ENCODE measurements around the gene IL13.
"Not testable (repeated sequence)": the region's sequence is repeated elsewhere in the genome, so short reads cannot be mapped to it uniquely, and the experiment has no call there.

Gene IL13

GRCh38 chr5:132688536-132689339, 30.8 kb downstream of the IL13 start:
- in situ Hi-C loops (cut with HindIII; ENCODE audit: low pct_ligation_motif_present, low sequenced_read_pairs) = no loop called here
- no peaks in the 10 kb centered on the region for H3K27me3 ChIP-seq (replicated peaks)
- H3K27ac ChIP-seq = no peak overlapping the region
- no peak for DNase-seq
- H3K36me3 ChIP-seq (replicated peaks) = no peaks in the 10 kb centered on the region
- TF ChIP-seq, protein P1, sequence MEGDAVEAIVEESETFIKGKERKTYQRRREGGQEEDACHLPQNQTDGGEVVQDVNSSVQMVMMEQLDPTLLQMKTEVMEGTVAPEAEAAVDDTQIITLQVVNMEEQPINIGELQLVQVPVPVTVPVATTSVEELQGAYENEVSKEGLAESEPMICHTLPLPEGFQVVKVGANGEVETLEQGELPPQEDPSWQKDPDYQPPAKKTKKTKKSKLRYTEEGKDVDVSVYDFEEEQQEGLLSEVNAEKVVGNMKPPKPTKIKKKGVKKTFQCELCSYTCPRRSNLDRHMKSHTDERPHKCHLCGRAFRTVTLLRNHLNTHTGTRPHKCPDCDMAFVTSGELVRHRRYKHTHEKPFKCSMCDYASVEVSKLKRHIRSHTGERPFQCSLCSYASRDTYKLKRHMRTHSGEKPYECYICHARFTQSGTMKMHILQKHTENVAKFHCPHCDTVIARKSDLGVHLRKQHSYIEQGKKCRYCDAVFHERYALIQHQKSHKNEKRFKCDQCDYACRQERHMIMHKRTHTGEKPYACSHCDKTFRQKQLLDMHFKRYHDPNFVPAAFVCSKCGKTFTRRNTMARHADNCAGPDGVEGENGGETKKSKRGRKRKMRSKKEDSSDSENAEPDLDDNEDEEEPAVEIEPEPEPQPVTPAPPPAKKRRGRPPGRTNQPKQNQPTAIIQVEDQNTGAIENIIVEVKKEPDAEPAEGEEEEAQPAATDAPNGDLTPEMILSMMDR (IDR thresholded peaks at IDR 0.05; ENCODE audit: low read depth, low read length, missing control alignments) = no peak
- H3K4me3 ChIP-seq (ENCODE audit: low read depth, low read length) = no peak overlapping the region

DNA sequence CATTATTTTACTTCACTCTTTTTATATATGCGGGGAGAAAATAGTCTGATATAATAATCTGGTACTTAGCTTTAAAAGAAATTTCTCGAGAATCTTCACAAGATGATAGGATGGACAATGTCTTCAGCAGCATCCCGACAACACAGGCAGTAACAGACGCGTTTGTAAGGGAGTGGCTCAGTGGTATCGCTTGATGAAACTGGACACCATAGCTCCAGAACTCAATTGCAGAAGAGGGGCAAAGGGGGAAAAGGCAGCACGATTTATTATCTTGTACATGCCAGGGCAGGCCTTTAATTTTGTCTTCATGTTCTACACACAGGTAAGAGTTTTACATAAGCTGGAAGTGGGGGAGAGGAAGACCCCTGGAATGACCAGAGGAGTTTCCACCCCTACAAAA, 31.5 kb downstream of the IL13 start:
- Histone ChIP-seq H3K27ac (no peak overlapping the region), H3K27me3 (replicated peaks) (no peaks in the 10 kb centered on the region), H3K36me3 (replicated peaks) (no peaks in the 10 kb centered on the region), H3K4me3 (ENCODE audit: low read depth, low read length) (no peak overlapping the region)
- in situ Hi-C loops (cut with HindIII; ENCODE audit: low pct_ligation_motif_present, low sequenced_read_pairs) = no loop called here
- DNase-seq = no peak
- TF ChIP-seq, protein P1 (IDR thresholded peaks at IDR 0.05; ENCODE audit: low read depth, low read length, missing control alignments) = no peak

DNA sequence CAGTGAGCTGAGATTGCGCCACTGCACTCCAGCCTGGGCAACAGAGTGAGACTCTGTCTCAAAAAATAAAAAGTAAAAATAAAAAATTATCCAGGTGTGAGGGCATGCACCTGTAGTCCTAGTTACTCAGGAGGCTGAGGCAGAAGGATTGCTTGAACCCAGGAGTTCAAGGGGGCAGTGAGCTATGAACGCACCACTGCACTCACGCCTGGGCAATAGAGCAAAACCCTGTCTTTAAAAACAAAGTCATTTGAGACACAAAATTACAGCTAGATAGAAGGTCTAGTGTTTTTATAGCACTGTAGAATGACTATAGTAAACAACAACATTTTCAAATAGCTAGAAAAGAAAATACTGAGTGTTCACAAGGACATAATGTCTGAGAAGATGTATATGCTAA, 32.2 kb downstream of the IL13 start:
- H3K4me3 ChIP-seq (ENCODE audit: low read depth, low read length) = no peak overlapping the region
- H3K27me3 ChIP-seq (replicated peaks) = no peaks in the 10 kb centered on the region
- H3K36me3 ChIP-seq (replicated peaks) = no peaks in the 10 kb centered on the region
- no peak overlapping the region for H3K27ac ChIP-seq
- no peak for DNase-seq
- in situ Hi-C loops (cut with HindIII; ENCODE audit: low pct_ligation_motif_present, low sequenced_read_pairs) = no loop called here
- TF ChIP-seq, protein P1 (IDR thresholded peaks at IDR 0.05; ENCODE audit: low read depth, low read length, missing control alignments) = no peak

DNA sequence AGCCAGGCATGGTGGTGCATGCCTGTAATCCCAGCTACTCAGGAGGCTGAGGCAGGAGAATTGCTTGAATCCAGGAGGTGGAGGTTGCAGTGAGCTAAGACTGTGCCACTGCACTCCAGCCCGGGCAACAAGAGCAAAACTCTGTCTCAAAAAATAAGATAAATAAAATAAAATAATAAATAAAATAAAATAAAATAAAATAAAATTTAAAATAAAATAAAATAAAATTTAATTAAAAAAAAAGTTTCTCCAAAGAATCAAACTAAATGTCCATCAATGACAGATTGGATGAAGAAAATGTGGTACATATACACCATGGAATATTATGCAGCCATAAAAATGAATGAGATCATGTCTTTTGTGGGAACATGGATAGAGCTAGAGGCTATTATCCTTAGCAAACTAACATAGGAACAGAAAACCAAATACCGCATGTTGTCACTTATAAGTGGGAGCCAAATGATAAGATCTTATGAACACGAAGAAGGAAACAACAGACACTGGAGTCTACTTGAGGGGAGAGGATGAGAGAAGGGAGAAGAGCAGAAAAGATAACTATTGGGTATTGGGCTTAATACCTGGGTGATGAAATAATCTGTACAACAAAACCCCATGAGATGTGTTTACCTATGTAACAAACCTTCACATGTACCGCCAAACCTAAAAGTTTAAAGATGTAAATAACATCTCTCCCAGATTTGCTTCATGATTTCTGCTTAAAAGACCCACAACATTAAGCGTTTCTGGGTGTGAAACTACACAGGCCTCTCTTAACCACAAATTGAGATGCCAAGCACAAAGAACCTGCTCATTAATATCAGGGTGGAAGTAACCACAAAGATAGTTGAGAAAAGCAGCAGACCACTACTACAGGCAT, 34.0 kb downstream of the IL13 start:
- H3K27ac ChIP-seq; DNase-seq; in situ Hi-C loops (cut with HindIII; ENCODE audit: low pct_ligation_motif_present, low sequenced_read_pairs); H3K36me3 ChIP-seq (replicated peaks); H3K27me3 ChIP-seq (replicated peaks); H3K4me3 ChIP-seq (ENCODE audit: low read depth, low read length): not testable (repeated sequence)

- TF ChIP-seq, protein P1 (IDR thresholded peaks at IDR 0.05; ENCODE audit: low read depth, low read length, missing control alignments) = no peak
- DNase-seq = no peak
- in situ Hi-C loops (cut with HindIII; ENCODE audit: low pct_ligation_motif_present, low sequenced_read_pairs) = no loop called here
- no peak overlapping the region for H3K4me3 ChIP-seq (ENCODE audit: low read depth, low read length)
- H3K27me3 ChIP-seq (replicated peaks) = no peaks in the 10 kb centered on the region
- no peaks in the 10 kb centered on the region for H3K36me3 ChIP-seq (replicated peaks)
- H3K27ac ChIP-seq = no peak overlapping the region
Measured at GRCh38 chr5:132692632-132692967, 34.6 kb downstream of the IL13 start.

DNA sequence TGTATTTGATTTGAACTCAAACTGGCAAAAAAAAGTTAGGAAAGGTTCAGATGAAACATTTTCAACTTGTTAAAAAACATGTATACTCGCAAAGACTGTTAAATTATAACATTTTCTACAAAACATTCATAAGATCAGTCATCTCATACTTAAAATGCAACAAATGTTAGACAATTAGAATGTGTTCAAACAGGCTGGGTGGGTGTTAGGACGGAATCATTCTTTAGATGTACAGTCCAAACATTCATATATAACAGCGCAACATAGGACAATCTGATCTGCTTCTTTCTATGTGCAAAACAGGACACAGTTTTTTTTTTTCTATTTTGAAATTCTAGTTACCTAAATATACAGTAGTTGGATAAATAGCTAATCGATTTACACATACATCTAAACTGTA, 38.0 kb downstream of the IL13 start:
- no peak overlapping the region for H3K27ac ChIP-seq
- TF ChIP-seq, protein P1 (IDR thresholded peaks at IDR 0.05; ENCODE audit: low read depth, low read length, missing control alignments) = no peak
- no peak for DNase-seq
- in situ Hi-C loops (cut with HindIII; ENCODE audit: low pct_ligation_motif_present, low sequenced_read_pairs) = no loop called here
- H3K27me3 ChIP-seq (replicated peaks) = no peaks in the 10 kb centered on the region
- no peak overlapping the region for H3K4me3 ChIP-seq (ENCODE audit: low read depth, low read length)
- H3K36me3 ChIP-seq (replicated peaks) = peaks cover 8% of the 10 kb centered on the region
